Right hindlimb (tissue), 1 donor: ENCODE measurements around the gene ENAH.
"Not testable (repeated sequence)": the region's sequence is repeated elsewhere in the genome, so short reads cannot be mapped to it uniquely, and the experiment has no call there.

Source experiments
- DNase-seq: peaks from one replicate; pipeline ENCODE4 v3.0.0-alpha.2; 2018

Gene ENAH

DNA sequence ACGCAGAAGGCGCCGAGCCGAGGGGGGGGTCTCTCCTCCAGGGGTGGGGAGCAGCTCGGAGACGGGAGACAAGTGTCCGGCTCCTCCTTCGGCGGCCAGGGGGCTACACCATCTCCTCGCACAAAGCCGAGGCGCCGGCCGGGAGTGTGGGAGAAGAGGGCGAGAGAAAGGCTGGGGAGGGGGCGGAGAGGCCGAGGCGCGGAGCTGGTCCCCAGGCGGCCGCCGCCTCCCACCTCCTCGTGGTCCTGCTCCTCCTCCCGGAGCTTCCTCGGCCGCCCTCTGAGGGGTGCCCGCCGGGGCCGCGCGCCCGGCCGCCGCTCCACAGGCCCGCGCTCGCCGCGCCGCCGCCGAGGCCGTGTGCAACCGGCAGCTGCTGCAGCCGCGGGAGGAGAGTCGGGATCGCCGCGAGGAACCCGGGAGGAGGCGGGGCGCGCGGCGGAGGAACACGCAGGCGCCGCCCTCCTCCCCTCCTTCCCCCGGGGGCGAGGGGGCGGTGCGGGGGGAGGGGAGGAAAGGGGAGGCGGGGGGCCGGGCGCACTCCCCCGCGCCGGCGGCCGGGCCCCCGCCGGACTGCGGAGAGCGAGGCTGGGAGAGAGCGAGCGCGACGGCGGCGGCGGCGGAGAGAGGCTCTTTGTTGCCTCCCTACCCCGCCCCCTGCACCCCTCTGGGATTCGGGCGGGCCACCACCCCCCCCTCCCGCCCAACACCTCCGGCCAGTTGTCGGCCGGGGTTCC, at the start of gene ENAH:
Gene ENAH (minus strand): TSS at position 395 of the 734 bp plus-strand sequence. CDS start 433 bp downstream, outside the sequence.
- peak; percentile 91 for DNase-seq

DNA sequence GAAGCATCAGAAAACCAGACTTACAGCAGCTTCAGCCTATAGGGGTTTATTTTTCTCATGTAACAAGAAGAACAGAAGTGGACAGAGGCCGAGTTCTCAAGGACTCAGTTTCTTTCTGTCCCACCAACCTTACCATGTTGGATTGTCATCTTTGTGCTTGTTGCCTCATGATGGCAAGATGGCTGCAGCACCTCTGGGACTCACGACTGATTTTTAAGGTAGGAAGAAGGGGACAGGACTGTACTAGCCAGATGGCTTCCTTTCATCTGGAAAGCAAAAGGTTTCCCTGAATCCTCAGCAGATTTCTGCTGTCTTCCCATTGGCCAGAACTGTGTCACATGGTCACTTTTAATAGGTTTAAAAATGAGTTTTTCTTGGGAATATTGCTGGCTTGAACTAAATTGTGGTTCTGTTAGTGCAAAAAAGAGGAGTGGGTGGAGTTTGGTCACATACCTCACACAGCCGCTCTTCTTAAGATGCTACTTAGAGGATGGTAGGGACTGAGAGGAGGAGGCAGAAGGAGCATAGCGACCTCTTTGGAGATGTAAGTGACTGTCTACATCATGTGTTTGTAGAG, 48.1 kb upstream of the ENAH start:
- DNase-seq = no peak

DNA sequence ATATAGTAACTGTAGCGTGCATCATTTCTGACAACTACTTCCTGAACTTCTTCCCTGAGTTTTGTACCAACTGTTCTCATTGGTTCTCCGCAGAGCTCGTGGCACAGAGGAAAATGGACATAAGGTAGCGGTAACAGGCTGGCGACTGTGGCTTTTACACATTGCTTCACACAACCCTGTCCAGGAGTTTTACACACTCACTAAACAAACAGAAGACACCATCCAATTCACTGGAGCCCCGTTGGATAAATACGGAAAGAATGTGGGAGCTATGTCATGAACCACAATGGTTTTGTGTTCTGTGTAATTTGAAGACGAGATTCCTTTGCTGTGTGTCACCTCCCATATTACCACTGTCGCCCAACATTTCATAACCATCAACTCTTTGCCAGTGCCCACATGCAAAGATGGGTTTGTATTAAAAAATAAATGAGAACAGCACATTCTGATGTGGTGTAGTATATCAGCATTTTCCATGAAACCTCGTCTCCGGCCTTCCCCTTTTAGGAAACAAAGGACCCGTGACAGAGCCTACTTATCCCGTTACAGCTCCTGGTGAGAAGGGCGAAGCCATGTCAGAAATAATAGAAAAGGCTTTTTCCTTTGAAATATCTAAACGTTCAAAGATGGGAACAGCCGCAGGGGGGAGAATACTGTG, 47.4 kb upstream of the ENAH start:
- DNase-seq = peak; percentile 62

DNA sequence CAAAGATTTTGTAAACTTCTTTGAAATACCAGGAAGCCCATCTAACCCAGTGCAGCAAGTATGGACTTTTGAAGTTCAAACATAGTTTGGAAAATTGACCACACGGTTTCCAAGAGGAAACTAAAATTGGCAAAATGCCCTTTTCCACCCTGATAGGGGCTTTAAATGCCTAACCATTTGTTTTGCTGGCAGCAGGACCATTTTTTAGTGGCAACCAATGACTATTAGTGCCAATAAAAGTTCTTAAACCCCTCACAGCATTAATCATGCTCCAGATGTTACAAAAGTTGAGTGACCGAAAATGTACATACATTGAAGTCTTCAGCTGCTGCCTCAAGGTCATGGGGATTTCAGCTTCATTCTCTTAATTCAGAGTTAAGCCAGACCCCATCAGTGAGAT, 46.4 kb upstream of the ENAH start:
- no peak for DNase-seq

- not testable (repeated sequence) for DNase-seq
Observed at GRCh38 chr1:225698194-225698593, 45.3 kb upstream of the ENAH start.

GRCh38 chr1:225697428-225697827, 44.5 kb upstream of the ENAH start:
- peak; percentile 82 for DNase-seq

DNA sequence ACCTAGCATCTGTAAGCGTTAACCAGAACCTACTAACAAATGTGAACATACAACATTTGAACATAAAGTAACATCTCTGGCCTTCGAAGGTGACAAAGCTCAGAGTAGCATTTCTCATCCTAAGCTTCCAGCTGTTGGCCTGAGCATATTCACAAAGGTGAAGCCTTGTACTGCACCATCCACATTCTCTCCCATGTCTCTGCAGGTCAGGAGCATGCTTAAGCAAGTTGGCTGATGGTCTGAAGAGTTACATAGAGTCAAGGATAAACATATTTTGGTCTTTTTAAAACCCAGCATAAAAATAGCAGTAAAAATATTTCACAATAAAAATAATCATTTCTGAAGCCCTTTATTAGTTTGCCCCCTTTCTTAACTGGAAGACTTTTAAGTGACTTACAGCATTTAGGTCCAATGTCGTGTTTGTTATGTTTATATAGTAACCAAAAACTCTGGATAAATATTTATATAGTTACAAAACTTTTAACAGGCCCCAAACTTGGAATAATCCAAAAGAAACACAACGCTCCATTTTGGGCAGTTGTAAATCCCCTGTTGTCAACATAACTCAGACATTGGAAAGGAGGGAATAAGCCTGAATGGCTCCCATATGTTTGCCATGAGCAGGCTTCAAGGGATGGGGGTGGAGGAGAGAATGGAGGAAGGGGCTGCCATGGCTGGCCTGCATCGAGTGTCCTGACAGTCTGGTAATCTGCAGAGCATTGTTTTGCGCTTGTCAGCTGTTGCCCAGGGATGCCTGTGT, 42.8 kb upstream of the ENAH start:
- DNase-seq = peak; percentile 79

GRCh38 chr1:225694151-225694603, 41.3 kb upstream of the ENAH start:
- no peak for DNase-seq

DNA sequence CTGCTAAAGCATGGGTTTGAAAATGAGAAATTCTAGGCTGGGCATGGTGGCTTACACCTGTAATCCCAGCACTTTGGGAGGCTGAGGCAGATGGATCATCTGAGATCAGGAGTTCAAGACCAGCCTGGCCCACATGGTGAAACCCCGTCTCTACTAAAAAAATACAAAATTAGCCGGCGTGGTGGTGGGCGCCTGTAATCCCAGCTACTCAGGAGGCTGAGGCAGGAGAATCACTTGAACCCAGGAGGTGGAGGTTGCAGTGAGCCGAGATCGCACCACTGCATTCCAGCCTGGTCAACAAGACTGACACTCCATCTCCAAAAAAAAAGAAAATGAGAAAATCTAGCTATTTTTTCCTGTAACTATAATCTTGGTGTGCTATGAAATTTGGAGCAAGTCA, 40.8 kb upstream of the ENAH start:
- not testable (repeated sequence) for DNase-seq

GRCh38 chr1:225693085-225693696, 40.3 kb upstream of the ENAH start:
- DNase-seq = no peak

DNA sequence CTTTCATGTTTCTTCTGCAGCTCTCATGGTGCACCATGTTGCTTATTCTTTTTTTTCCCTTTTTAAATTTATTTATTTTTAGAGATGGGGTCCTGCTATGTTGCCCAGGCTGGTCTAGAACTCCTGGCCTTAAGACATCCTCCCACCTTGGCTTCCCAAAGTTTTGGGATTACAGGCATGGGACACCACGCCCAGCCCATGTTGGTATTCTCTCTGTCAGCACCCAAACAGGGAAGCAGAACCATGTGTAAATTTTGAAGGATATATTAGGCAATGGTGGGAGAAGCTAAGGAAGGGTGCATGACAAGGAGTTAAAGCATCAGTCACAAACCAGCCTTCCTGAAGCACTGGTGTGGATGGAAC, 39.6 kb upstream of the ENAH start:
- no peak for DNase-seq

- DNase-seq = peak; percentile 53
Observed at GRCh38 chr1:225691861-225692516, 39.1 kb upstream of the ENAH start.

GRCh38 chr1:225691377-225691776, 38.5 kb upstream of the ENAH start:
- DNase-seq = no peak

- no peak for DNase-seq
Observed at GRCh38 chr1:225689882-225690459, 37.0 kb upstream of the ENAH start.

DNA sequence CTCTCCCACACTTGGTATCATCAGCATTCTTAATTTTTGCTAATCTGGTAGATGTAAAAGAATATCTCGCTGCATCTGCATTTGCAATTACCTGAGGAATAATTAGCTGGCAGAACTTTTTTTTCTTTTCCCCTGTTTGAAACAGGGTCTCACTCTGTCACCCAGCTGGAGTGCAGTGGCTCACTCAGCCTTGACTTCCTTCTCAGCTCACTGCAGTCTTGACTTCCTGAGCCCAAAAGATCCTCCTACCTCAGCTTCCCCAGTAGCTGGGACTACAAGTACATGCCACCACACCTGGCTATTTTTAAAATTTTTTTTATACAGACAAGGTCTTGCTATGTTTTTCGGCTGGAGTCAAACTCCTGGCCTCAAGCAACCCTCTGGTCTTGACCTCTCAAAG, 35.4 kb upstream of the ENAH start:
- DNase-seq = no peak

DNA sequence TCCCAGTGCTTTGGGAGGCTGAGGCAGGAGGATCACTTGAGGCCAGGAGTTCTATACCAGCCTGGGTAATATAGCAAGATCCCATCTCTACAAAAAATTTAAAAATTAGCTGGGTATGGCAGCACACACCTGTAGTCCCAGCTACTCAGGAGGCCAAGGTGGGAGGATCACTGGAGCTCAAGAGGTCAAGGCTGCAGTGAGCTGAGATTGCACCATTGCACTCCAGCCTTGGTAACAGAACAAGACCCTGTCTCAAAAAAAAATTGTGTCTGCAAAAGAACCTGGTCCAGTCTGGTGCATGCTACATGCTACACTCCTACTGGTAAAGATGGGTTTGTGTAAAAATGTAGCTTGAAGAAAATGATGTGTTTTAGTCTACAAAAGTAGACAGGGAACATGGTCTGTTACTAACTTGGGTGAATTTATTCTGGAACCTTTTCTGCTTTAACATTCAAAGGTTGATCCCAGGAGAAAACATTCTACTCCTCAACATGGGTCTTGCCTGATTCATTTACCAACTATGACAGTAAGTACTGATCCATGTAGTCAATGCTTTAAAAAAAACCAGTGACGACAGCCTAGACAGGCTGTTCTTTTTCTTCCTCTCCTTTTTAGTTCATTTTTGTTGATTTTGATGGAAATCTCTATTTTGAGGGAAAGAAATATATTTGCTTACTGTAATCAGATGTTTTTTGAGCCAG, 32.7 kb upstream of the ENAH start:
- no peak for DNase-seq

DNA sequence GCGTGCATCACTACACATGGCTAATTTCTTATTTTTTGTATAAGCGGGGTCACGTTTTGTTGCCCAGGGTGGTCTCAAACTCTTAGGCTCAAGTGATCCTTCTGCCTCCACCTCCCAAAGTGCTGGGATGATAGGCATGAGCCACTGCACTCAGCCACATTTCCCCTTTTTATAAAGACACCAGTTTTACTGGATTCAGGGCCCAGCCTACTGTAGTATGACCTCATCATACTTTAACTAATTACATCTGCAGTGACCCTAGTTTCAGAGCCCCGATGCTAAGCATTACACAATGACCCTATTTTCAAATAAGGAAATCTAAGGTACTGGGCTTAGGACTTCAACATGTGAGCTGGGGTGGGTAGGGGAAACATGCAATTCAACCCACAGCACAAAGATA, 31.8 kb upstream of the ENAH start:
- DNase-seq = no peak

DNA sequence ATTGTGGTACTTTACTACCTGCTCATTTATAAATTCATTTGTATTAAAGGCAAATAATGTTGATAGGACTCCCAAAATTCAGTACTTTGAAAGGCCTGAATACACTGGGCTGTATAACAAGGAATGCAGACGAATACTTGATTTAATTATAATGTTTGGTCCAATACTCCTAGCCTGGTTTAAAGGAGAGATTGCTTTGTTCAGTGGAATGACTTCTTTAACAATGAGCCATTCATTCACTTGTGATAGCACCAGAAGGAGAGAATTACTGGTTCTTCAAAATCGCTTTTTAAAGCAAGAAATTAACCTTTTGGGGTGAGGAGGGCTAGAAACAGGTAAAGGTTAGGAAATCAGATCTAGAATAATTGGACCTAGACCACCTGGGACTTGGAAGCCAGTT, 28.3 kb upstream of the ENAH start:
- DNase-seq = no peak

- DNase-seq = no peak
Observed at GRCh38 chr1:225678545-225678944, 25.6 kb upstream of the ENAH start.

DNA sequence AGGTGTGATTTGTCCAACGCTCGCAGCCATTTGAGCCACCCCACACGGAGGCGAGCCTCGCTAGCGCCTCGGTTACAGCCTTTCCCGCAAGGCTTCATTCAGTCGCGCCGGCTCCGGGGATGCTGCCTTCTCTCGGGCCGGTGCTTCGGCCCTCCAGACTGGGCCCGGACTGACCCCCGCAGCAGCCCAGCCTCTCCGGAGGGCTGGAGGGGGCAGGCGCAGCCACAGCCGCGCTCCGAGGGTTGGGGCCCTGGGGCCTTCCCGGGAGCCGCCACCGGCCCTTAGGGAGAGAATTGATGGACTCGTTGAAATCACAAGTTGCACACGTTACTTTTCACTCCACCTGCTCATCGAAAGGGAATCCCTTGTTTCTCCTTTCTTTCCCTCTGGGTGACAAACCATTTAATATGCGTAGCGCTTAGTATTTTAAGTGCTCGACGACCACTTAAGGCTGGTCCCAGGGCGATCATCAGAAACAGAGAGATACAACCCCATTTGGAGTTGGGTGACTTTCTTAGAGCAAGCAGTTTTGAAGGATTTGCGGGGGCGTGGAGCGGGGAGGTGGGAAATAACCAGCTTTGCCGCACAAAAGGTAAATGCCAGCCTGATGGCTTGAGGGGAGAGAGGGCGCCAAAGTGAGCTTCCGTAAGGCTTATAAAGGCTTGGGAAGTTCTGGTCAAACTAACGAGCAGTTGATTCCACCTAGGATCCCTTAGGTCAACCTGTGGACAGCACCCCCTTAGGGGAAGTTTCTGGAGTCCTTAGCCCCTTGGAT, 24.6 kb upstream of the ENAH start:
- no peak for DNase-seq

DNA sequence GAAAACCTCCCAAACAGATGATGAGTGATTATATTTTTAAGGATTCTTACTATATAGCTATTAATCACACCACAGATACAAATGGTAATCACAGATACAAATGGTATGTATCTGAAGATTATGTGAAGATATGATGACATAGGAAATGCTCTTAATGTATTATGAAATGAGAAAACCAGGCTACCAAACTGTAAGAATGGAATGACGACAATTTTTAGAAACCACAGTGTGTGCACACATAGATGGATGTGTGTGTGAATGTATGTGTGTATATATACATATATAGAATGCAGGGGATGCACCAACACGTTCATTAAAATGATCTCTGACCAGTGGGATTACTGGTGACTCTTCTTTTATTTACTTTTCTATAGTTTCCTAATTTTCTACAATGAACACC, 21.5 kb upstream of the ENAH start:
- no peak for DNase-seq
